Hepatocyte (in vitro differentiated cells): ENCODE results near the gene SHC3. TPM values are rescaled to one million over a fixed set of nuclear protein-coding genes. Genes with fewer than 3 reads are reported as not detected.

ENCODE experiments used
- DNase-seq: peaks from one replicate; pipeline ENCODE4 v3.0.0-alpha.2; 2016; ENCODE audit warnings: low spot score
- H2AFZ ChIP-seq: fragments of 200-600 bp; sonication (generic); 2 replicates; pipeline ENCODE4 v1.6.0; 2016; ENCODE audit warnings: antibody characterized with exemption, mild to moderate bottlenecking
- H3K27ac ChIP-seq: fragments of 200-600 bp; sonication (generic); 2 replicates; pipeline ENCODE4 v1.5.1; 2016; ENCODE audit warnings: mild to moderate bottlenecking
- H3K27me3 ChIP-seq: fragments of 200-600 bp; sonication (generic); 2 replicates; pipeline ENCODE4 v1.6.1; 2016
- H3K36me3 ChIP-seq: fragments of 200-600 bp; sonication (generic); replicated peaks from 2 replicates; pipeline ENCODE4 v1.5.1; 2016; ENCODE audit warnings: low read depth; ENCODE audit not compliant: insufficient read depth
- H3K4me1 ChIP-seq: fragments of 200-600 bp; sonication (generic); 2 replicates; pipeline ENCODE4 v1.5.1; 2016; ENCODE audit warnings: mild to moderate bottlenecking, moderate library complexity; ENCODE audit not compliant: insufficient read depth
- H3K4me2 ChIP-seq: fragments of 200-600 bp; sonication (generic); 2 replicates; pipeline ENCODE4 v1.6.0; 2016
- H3K4me3 ChIP-seq: fragments of 200-600 bp; sonication (generic); 2 replicates; pipeline ENCODE4 v1.5.1; 2016; ENCODE audit warnings: mild to moderate bottlenecking
- H3K79me2 ChIP-seq: fragments of 200-600 bp; sonication (generic); 2 replicates; pipeline ENCODE4 v1.6.0; 2017; ENCODE audit warnings: mild to moderate bottlenecking
- H3K9me2 ChIP-seq: fragments of 200-600 bp; sonication (generic); replicated peaks from 2 replicates; pipeline ENCODE4 v1.6.0; 2017; ENCODE audit warnings: mild to moderate bottlenecking; ENCODE audit not compliant: insufficient read depth
- H3K9me3 ChIP-seq: fragments of 200-600 bp; sonication (generic); 2 replicates; pipeline ENCODE4 v1.5.1; 2016; ENCODE audit warnings: low read depth, mild to moderate bottlenecking
- H4K20me1 ChIP-seq: fragments of 200-600 bp; sonication (generic); 2 replicates; pipeline ENCODE4 v1.6.0; 2016; ENCODE audit warnings: mild to moderate bottlenecking; ENCODE audit not compliant: insufficient read depth, poor library complexity, severe bottlenecking
- CTCF ChIP-seq: fragments of 200-600 bp; sonication (generic); IDR thresholded peaks from 2 replicates; pipeline ENCODE4 v1.5.1; 2016; ENCODE audit warnings: antibody characterized with exemption, mild to moderate bottlenecking; ENCODE audit not compliant: poor library complexity
- EZH2 ChIP-seq: fragments of 200-600 bp; sonication (generic); IDR thresholded peaks from 2 replicates; pipeline ENCODE4 v1.6.1; 2016; ENCODE audit warnings: antibody characterized with exemption, mild to moderate bottlenecking, borderline replicate concordance
- EZH2phosphoT487 ChIP-seq: fragments of 200-600 bp; sonication (generic); IDR thresholded peaks from one replicate; pipeline ENCODE4 v1.6.1; 2018; ENCODE audit warnings: antibody characterized with exemption, mild to moderate bottlenecking, low read depth, moderate library complexity; ENCODE audit not compliant: unreplicated experiment, severe bottlenecking
- WGBS: methylation state at CpG from one replicate; pipeline ENCODE4 v1.1.6; 2016; ENCODE audit warnings: low lambda C conversion rate; ENCODE audit errors: missing lambda C conversion rate; 5-methylcytosine and 5-hydroxymethylcytosine counted together
- polyA plus RNA-seq: library from polyadenylated mRNA; unstranded; fragments of >200 nt; fragmentation: Nextera tagmentation; extraction: Ambion mirVana; gene quantifications from 2 replicates; pipeline ENCODE4 v1.2.1, GENCODE V29; 2016
- total RNA-seq: library from RNA; depleted of rRNA; stranded (reverse); fragments of >200 nt; gene quantifications from 2 replicates; pipeline ENCODE4 v1.2.3, GENCODE V29; 2014

The SHC3 gene
- total and polyA plus RNA-seq, 2 experiments from 2014 or later, result 1.5 to 1.8 TPM

GRCh38 chr9:89165880-89166279 is 12.7 kb downstream of the SHC3 start:
- no peak for TF ChIP-seq CTCF
- TF ChIP-seq EZH2, result no peak
- TF ChIP-seq EZH2phosphoT487, result no peak
- Histone ChIP-seq H3K27me3 (no peaks in the 10 kb centered on the region), H3K4me2 (no peak overlapping the region), H3K36me3 (no peaks in the 10 kb centered on the region), H4K20me1 (no peaks in the 10 kb centered on the region), H3K4me3 (no peak overlapping the region), H2AFZ (no peak overlapping the region), H3K9me2 (no peaks in the 10 kb centered on the region), H3K79me2 (no peaks in the 10 kb centered on the region), H3K9me3 (no peaks in the 10 kb centered on the region), H3K4me1 (no peaks in the 10 kb centered on the region), H3K27ac (no peak overlapping the region)
- 86% methylated on average over 6 of the region's 6 CpGs for WGBS
- no peak for DNase-seq

DNA sequence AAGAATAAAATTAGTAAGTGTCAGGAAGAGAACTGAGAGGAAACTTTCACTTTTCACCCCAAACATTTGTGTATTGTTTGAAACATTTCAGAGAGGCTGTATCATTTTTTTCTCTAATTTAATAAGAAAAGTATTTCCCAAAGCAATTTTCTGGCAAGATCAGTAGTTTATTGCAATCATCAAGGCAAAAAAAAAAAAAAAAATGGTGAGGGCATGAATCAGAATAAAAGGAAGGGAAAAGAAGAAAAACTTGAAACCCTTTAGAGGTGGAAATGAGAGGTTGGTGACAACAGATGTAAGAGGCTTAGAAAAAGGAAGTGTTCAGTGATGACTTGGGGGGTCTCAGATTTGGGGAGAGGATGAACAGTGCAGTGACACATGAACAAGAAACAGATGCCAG is 13.3 kb downstream of the SHC3 start:
- H3K9me3 ChIP-seq, result no peaks in the 10 kb centered on the region
- H3K9me2 ChIP-seq, result no peaks in the 10 kb centered on the region
- DNase-seq, result no peak
- no peak overlapping the region for H3K27ac ChIP-seq
- no peaks in the 10 kb centered on the region for H3K79me2 ChIP-seq
- no peak overlapping the region for H3K4me2 ChIP-seq
- no peak overlapping the region for H3K4me3 ChIP-seq
- H4K20me1 ChIP-seq, result no peaks in the 10 kb centered on the region
- H3K27me3 ChIP-seq, result no peaks in the 10 kb centered on the region
- TF ChIP-seq EZH2 (no peak), CTCF (no peak), EZH2phosphoT487 (no peak)
- H3K36me3 ChIP-seq, result no peaks in the 10 kb centered on the region
- no peaks in the 10 kb centered on the region for H3K4me1 ChIP-seq
- no peak overlapping the region for H2AFZ ChIP-seq

DNA sequence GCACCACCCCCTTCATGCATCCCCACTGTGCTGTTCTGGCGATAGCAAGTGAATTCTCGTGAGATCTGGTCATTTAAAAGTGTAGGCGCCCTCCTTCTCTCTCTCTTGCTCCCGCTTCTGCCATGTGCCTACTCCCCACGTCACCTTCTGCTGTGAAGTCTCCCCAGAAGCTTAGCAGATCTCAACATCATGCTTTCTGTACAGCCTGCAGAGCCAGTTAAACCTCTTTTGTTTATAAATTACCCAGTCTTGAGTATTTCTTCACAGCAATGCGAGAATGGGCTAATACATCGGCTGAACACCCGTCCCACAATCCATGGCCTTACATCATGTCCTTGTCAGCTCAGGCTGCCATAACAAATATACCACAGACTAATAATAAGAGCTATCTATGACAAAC is 17.4 kb downstream of the SHC3 start:
- no peak for DNase-seq
- Histone ChIP-seq H3K4me1 (no peaks in the 10 kb centered on the region), H3K4me3 (no peak overlapping the region), H3K36me3 (no peaks in the 10 kb centered on the region), H4K20me1 (no peaks in the 10 kb centered on the region), H3K27ac (no peak overlapping the region), H3K27me3 (no peaks in the 10 kb centered on the region), H3K9me3 (no peaks in the 10 kb centered on the region), H3K4me2 (no peak overlapping the region), H2AFZ (no peak overlapping the region), H3K9me2 (no peaks in the 10 kb centered on the region), H3K79me2 (no peaks in the 10 kb centered on the region)
- 87% methylated on average over 8 of the region's 8 CpGs for WGBS
- no peak for TF ChIP-seq EZH2phosphoT487
- TF ChIP-seq EZH2, result no peak
- no peak for TF ChIP-seq CTCF

DNA sequence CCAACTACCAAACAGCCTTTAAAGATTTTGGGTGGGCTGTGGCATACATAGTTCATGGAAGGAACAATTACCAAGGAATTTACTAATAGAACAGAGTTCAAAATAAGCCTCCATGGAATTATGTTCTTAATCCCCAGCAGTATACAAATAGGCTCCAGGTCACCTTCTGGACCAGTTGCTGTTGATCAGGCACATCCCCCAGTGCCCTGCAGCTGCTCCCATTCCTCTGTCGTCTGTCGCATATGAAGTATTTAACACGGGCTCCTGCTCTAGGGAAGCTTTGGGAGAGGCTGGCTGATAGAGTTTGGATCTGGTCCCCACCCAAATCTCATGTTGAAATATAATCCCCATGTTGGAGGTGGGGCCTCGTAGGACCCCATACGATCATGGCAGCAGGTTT is 17.8 kb downstream of the SHC3 start:
- no peaks in the 10 kb centered on the region for H3K27me3 ChIP-seq
- WGBS, result 74% methylated on average over 5 of the region's 5 CpGs
- H3K4me2 ChIP-seq, result no peak overlapping the region
- no peak overlapping the region for H3K4me3 ChIP-seq
- no peak overlapping the region for H2AFZ ChIP-seq
- H3K27ac ChIP-seq, result no peak overlapping the region
- H3K36me3 ChIP-seq, result no peaks in the 10 kb centered on the region
- no peaks in the 10 kb centered on the region for H3K4me1 ChIP-seq
- no peak for DNase-seq
- no peaks in the 10 kb centered on the region for H4K20me1 ChIP-seq
- H3K9me2 ChIP-seq, result no peaks in the 10 kb centered on the region
- no peaks in the 10 kb centered on the region for H3K9me3 ChIP-seq
- no peak for TF ChIP-seq EZH2phosphoT487
- TF ChIP-seq EZH2, result no peak
- no peak for TF ChIP-seq CTCF
- no peaks in the 10 kb centered on the region for H3K79me2 ChIP-seq
